ENCODE data around the gene SH3GL3. TPM values are rescaled to one million over a fixed set of nuclear protein-coding genes. Genes with fewer than 3 reads are reported as not detected.

The SH3GL3 gene
- total and polyA plus RNA-seq, 2 of the 8 experiments (the other 6 are each of a cell fraction or from before 2014, with no cell fraction given) = 14.1 to 19.1 TPM

GRCh38 chr15:83436513-83437158 lies 10.5 kb upstream of the SH3GL3 start (continued):
- TF ChIP-seq NRF1 (IDR thresholded peaks at IDR 0.05; ENCODE audit: low read depth, low read length) (no peak), JUN (IDR thresholded peaks at IDR 0.05; ENCODE audit: low read depth, low read length) (no peak), BACH1 (IDR thresholded peaks at IDR 0.05; ENCODE audit: low read length) (no peak), CTBP2 (IDR thresholded peaks at IDR 0.05; ENCODE audit: borderline replicate concordance, insufficient read depth, insufficient read length, low read length) (no peak), SIN3A (conservative IDR thresholded peaks at IDR 0.05 in 1 of 2, IDR thresholded peaks at IDR 0.05 in 1 of 2; ENCODE audit: low read depth in 1 of 2, low read length in 2 of 2) (no peak)

Data from H1 (cell line).